ENCODE data around the gene MAPT.
"Not testable (repeated sequence)": the region's sequence is repeated elsewhere in the genome, so short reads cannot be mapped to it uniquely, and the experiment has no call there.

The MAPT gene

GRCh38 chr17:45908460-45908859 is 14.1 kb downstream of the MAPT start:
- Histone ChIP-seq H3K27me3 (replicated peaks; ENCODE audit: insufficient read depth, low read length) (no peaks in the 10 kb centered on the region), H3F3A (ENCODE audit: insufficient read depth, low read length) (no peaks in the 10 kb centered on the region), H3K79me2 (ENCODE audit: low read length) (no peaks in the 10 kb centered on the region), H3K4me2 (ENCODE audit: low read depth, low read length) (no peak overlapping the region), H3K9me3 (replicated peaks; ENCODE audit: insufficient read depth, low read length) (no peaks in the 10 kb centered on the region), H3K9ac (ENCODE audit: low read length) (no peak overlapping the region), H4K20me1 (ENCODE audit: insufficient read depth, low read length) (no peaks in the 10 kb centered on the region), H3K27ac (ENCODE audit: low read length) (no peak overlapping the region), H3K4me3 (ENCODE audit: low read length) (no peak overlapping the region), H3K9me2 (replicated peaks; ENCODE audit: insufficient read depth, low read length) (no peaks in the 10 kb centered on the region), H2AFZ (ENCODE audit: low read length) (no peak overlapping the region), H3K4me1 (ENCODE audit: low read length) (no peaks in the 10 kb centered on the region), H3K36me3 (replicated peaks; ENCODE audit: insufficient read depth, low read length) (no peaks in the 10 kb centered on the region)
- TF ChIP-seq EZH2phosphoT487 (IDR thresholded peaks at IDR 0.05; ENCODE audit: low read length) (no peak), EZH2 (optimal IDR thresholded peaks at IDR 0.05; ENCODE audit: low read depth, low read length) (no peak)
- DNase-seq = no peak

- no peak for DNase-seq
- Histone ChIP-seq H4K20me1 (ENCODE audit: insufficient read depth, low read length) (no peaks in the 10 kb centered on the region), H3F3A (ENCODE audit: insufficient read depth, low read length) (no peaks in the 10 kb centered on the region), H3K36me3 (replicated peaks; ENCODE audit: insufficient read depth, low read length) (no peaks in the 10 kb centered on the region), H3K9me3 (replicated peaks; ENCODE audit: insufficient read depth, low read length) (no peaks in the 10 kb centered on the region), H3K79me2 (ENCODE audit: low read length) (no peaks in the 10 kb centered on the region), H3K9me2 (replicated peaks; ENCODE audit: insufficient read depth, low read length) (no peaks in the 10 kb centered on the region), H3K4me1 (ENCODE audit: low read length) (no peaks in the 10 kb centered on the region), H2AFZ (ENCODE audit: low read length) (no peak overlapping the region), H3K9ac (ENCODE audit: low read length) (no peak overlapping the region), H3K4me2 (ENCODE audit: low read depth, low read length) (no peak overlapping the region), H3K4me3 (ENCODE audit: low read length) (no peak overlapping the region), H3K27me3 (replicated peaks; ENCODE audit: insufficient read depth, low read length) (no peaks in the 10 kb centered on the region), H3K27ac (ENCODE audit: low read length) (no peak overlapping the region)
- no peak for TF ChIP-seq EZH2phosphoT487 (IDR thresholded peaks at IDR 0.05; ENCODE audit: low read length)
- no peak for TF ChIP-seq EZH2 (optimal IDR thresholded peaks at IDR 0.05; ENCODE audit: low read depth, low read length)
- TF ChIP-seq CTCF (IDR thresholded peaks at IDR 0.05; ENCODE audit: low read length) = no peak
These were observed 14.6 kb downstream of the MAPT start for GRCh38 chr17:45908935-45909334.

- Histone ChIP-seq H3K9me3 (replicated peaks; ENCODE audit: insufficient read depth, low read length) (no peaks in the 10 kb centered on the region), H3K27me3 (replicated peaks; ENCODE audit: insufficient read depth, low read length) (no peaks in the 10 kb centered on the region), H3K36me3 (replicated peaks; ENCODE audit: insufficient read depth, low read length) (no peaks in the 10 kb centered on the region), H2AFZ (ENCODE audit: low read length) (no peak overlapping the region), H4K20me1 (ENCODE audit: insufficient read depth, low read length) (no peaks in the 10 kb centered on the region), H3K9ac (ENCODE audit: low read length) (no peak overlapping the region), H3K4me3 (ENCODE audit: low read length) (no peak overlapping the region), H3K9me2 (replicated peaks; ENCODE audit: insufficient read depth, low read length) (no peaks in the 10 kb centered on the region), H3K79me2 (ENCODE audit: low read length) (no peaks in the 10 kb centered on the region), H3K4me2 (ENCODE audit: low read depth, low read length) (no peak overlapping the region), H3K4me1 (ENCODE audit: low read length) (no peaks in the 10 kb centered on the region), H3K27ac (ENCODE audit: low read length) (no peak overlapping the region), H3F3A (ENCODE audit: insufficient read depth, low read length) (no peaks in the 10 kb centered on the region)
- TF ChIP-seq EZH2 (optimal IDR thresholded peaks at IDR 0.05; ENCODE audit: low read depth, low read length) (no peak), EZH2phosphoT487 (IDR thresholded peaks at IDR 0.05; ENCODE audit: low read length) (no peak)
- DNase-seq = no peak
These were observed 16.3 kb downstream of the MAPT start for GRCh38 chr17:45910667-45911066.

- no peaks in the 10 kb centered on the region for H3K27me3 ChIP-seq (replicated peaks; ENCODE audit: insufficient read depth, low read length)
These were observed 18.0 kb downstream of the MAPT start for GRCh38 chr17:45912319-45912718.

GRCh38 chr17:45913030-45913429 is 18.7 kb downstream of the MAPT start:
- H3K4me1 ChIP-seq (ENCODE audit: low read length); H3K27me3 ChIP-seq (replicated peaks; ENCODE audit: insufficient read depth, low read length); H3K79me2 ChIP-seq (ENCODE audit: low read length); H4K20me1 ChIP-seq (ENCODE audit: insufficient read depth, low read length); H3K9me2 ChIP-seq (replicated peaks; ENCODE audit: insufficient read depth, low read length); H3K36me3 ChIP-seq (replicated peaks; ENCODE audit: insufficient read depth, low read length); H3F3A ChIP-seq (ENCODE audit: insufficient read depth, low read length); H3K4me2 ChIP-seq (ENCODE audit: low read depth, low read length); H3K4me3 ChIP-seq (ENCODE audit: low read length); H3K9me3 ChIP-seq (replicated peaks; ENCODE audit: insufficient read depth, low read length); DNase-seq; H3K9ac ChIP-seq (ENCODE audit: low read length); H3K27ac ChIP-seq (ENCODE audit: low read length); H2AFZ ChIP-seq (ENCODE audit: low read length): not testable (repeated sequence)

More at GRCh38 chr17:45912319-45912718, 18.0 kb downstream of the MAPT start:
- H3K9me3 ChIP-seq (replicated peaks; ENCODE audit: insufficient read depth, low read length) = no peaks in the 10 kb centered on the region
- no peak for DNase-seq
- H3K4me1 ChIP-seq (ENCODE audit: low read length) = no peaks in the 10 kb centered on the region
- H3K27ac ChIP-seq (ENCODE audit: low read length) = no peak overlapping the region
- no peaks in the 10 kb centered on the region for H3K36me3 ChIP-seq (replicated peaks; ENCODE audit: insufficient read depth, low read length)
- no peak overlapping the region for H2AFZ ChIP-seq (ENCODE audit: low read length)
- H3K9ac ChIP-seq (ENCODE audit: low read length) = no peak overlapping the region
- no peak overlapping the region for H3K4me3 ChIP-seq (ENCODE audit: low read length)
- no peak overlapping the region for H3K4me2 ChIP-seq (ENCODE audit: low read depth, low read length)
- H3K9me2 ChIP-seq (replicated peaks; ENCODE audit: insufficient read depth, low read length) = no peaks in the 10 kb centered on the region
- no peaks in the 10 kb centered on the region for H3F3A ChIP-seq (ENCODE audit: insufficient read depth, low read length)
- TF ChIP-seq CTCF (IDR thresholded peaks at IDR 0.05; ENCODE audit: low read length) = no peak
- no peak for TF ChIP-seq EZH2 (optimal IDR thresholded peaks at IDR 0.05; ENCODE audit: low read depth, low read length)
- TF ChIP-seq EZH2phosphoT487 (IDR thresholded peaks at IDR 0.05; ENCODE audit: low read length) = no peak
- H3K79me2 ChIP-seq (ENCODE audit: low read length) = no peaks in the 10 kb centered on the region
- no peaks in the 10 kb centered on the region for H4K20me1 ChIP-seq (ENCODE audit: insufficient read depth, low read length)
